ENCODE results near the gene DDX24. TPM values are rescaled to one million over a fixed set of nuclear protein-coding genes. Genes with fewer than 3 reads are reported as not detected.

Gene DDX24
- total RNA-seq, 4 donors from 2014 or later = 116 to 170 (median 151) TPM

GRCh38 chr14:94109915-94110250, 28.9 kb upstream of the DDX24 start:
- no peaks in the 10 kb centered on the region for H3K36me3 ChIP-seq
- H3K4me3 ChIP-seq = peak overlapping the region in 1 of 4 donors; percentile 56
- 83 to 92% methylated on average over 2 of the region's 2 CpGs for WGBS, 2 donors
- TF ChIP-seq EP300 (IDR thresholded peaks at IDR 0.05) (no peak), POLR2A (IDR thresholded peaks at IDR 0.05) (no peak)
- TF ChIP-seq, protein P1, sequence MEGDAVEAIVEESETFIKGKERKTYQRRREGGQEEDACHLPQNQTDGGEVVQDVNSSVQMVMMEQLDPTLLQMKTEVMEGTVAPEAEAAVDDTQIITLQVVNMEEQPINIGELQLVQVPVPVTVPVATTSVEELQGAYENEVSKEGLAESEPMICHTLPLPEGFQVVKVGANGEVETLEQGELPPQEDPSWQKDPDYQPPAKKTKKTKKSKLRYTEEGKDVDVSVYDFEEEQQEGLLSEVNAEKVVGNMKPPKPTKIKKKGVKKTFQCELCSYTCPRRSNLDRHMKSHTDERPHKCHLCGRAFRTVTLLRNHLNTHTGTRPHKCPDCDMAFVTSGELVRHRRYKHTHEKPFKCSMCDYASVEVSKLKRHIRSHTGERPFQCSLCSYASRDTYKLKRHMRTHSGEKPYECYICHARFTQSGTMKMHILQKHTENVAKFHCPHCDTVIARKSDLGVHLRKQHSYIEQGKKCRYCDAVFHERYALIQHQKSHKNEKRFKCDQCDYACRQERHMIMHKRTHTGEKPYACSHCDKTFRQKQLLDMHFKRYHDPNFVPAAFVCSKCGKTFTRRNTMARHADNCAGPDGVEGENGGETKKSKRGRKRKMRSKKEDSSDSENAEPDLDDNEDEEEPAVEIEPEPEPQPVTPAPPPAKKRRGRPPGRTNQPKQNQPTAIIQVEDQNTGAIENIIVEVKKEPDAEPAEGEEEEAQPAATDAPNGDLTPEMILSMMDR (IDR thresholded peaks at IDR 0.05) = no peak
- H3K9me3 ChIP-seq = no peaks in the 10 kb centered on the region
- H3K4me1 ChIP-seq = peaks cover 0 to 36% (median 10%) of the 10 kb centered on the region in 4 donors
- peak overlapping the region; percentile 84 to 94 (median 88) for H3K27ac ChIP-seq
- no peak for DNase-seq (ENCODE audit: low spot score in 2 of 2)
- H3K27me3 ChIP-seq = no peaks in the 10 kb centered on the region

DNA sequence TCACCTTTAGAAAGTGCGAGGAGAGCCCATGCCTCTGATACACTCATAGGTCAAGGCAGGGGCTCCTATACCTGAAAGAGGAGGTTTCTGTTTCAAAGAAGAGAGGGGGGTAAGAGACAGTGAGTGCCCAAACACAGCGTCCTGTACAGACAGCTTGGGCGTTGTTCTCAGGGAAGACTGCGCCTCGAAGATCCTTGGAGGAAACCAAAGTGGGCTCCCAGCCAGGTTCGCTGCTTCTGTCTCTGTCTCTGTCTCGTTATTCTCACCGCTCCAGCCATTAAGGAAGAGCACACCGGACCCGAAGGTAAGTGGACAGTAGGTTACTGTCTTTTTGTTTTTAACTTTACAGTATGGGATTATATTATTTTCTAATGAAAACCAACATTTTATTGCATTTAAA, 23.7 kb upstream of the DDX24 start:
- peaks cover 0 to under 1% (median 0%) of the 10 kb centered on the region in 4 donors for H3K4me1 ChIP-seq
- no peak overlapping the region for H3K4me3 ChIP-seq
- TF ChIP-seq POLR2A (IDR thresholded peaks at IDR 0.05) = no peak
- TF ChIP-seq, protein P1 (IDR thresholded peaks at IDR 0.05) = no peak
- no peak for TF ChIP-seq EP300 (IDR thresholded peaks at IDR 0.05)
- no peak for DNase-seq (ENCODE audit: low spot score in 2 of 2)
- H3K27me3 ChIP-seq = no peaks in the 10 kb centered on the region
- WGBS, 2 donors = 83 to 87% methylated on average over 10 of the region's 10 CpGs
- no peaks in the 10 kb centered on the region for H3K9me3 ChIP-seq
- H3K27ac ChIP-seq = no peak overlapping the region
- H3K36me3 ChIP-seq = peaks cover 0 to 6% (median 0%) of the 10 kb centered on the region in 3 donors

- no peaks in the 10 kb centered on the region for H3K27me3 ChIP-seq
- no peaks in the 10 kb centered on the region for H3K9me3 ChIP-seq
- 44 to 45% methylated on average over 7 of the region's 7 CpGs for WGBS, 2 donors
- H3K27ac ChIP-seq = no peak overlapping the region
- H3K4me1 ChIP-seq = no peaks in the 10 kb centered on the region
- no peak overlapping the region for H3K4me3 ChIP-seq
- peaks cover 0 to 7% (median 0%) of the 10 kb centered on the region in 3 donors for H3K36me3 ChIP-seq
- no peak for TF ChIP-seq POLR2A (IDR thresholded peaks at IDR 0.05)
- TF ChIP-seq, protein P1 (IDR thresholded peaks at IDR 0.05) = no peak
- DNase-seq (ENCODE audit: low spot score in 2 of 2) = no peak
These were observed 22.6 kb upstream of the DDX24 start for GRCh38 chr14:94103554-94104150.

DNA sequence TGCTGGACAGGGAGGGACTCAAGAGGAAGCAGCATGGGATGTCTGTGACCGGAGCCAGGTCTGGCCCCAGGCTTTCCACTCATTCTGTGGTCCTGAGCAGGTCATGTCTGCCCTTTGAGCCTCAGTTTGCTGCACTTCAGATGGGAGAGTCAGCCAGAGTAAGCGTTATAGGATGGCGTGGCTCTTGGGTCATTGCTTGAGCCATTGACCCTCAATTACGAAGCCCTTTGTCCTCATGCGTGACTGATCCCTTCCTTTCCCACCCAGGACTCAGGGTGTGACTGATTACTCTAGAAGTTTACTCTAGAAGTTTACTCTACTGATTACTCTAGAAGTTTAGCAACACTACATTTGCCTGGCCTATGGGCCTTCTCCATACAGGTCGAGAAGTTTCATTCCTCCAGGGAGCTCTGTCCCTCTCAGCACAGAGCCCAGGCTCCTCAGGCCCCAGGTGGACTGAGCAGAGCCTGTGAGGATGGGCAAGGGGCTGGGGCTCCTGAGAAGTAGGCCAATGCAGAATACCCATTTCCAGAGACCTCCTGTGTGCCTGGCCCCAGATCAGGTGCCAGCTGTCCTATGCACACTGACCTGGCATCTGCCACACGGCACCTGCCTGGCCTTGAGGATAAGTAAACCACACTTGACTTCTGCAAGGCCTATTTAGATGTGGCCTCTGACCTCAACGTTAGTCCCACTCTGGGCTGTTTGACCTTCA, 21.9 kb upstream of the DDX24 start:
- no peaks in the 10 kb centered on the region for H3K27me3 ChIP-seq
- H3K27ac ChIP-seq = no peak overlapping the region
- peaks cover 0 to 13% (median 0%) of the 10 kb centered on the region in 3 donors for H3K36me3 ChIP-seq
- WGBS, 2 donors = 82 to 83% methylated on average over 8 of the region's 8 CpGs
- no peak for DNase-seq (ENCODE audit: low spot score in 2 of 2)
- TF ChIP-seq, protein P1 (IDR thresholded peaks at IDR 0.05) = no peak
- TF ChIP-seq EP300 (IDR thresholded peaks at IDR 0.05) (no peak), POLR2A (IDR thresholded peaks at IDR 0.05) (no peak)
- no peaks in the 10 kb centered on the region for H3K9me3 ChIP-seq
- H3K4me1 ChIP-seq = no peaks in the 10 kb centered on the region
- no peak overlapping the region for H3K4me3 ChIP-seq

- Histone ChIP-seq H3K27me3 (no peaks in the 10 kb centered on the region), H3K27ac (no peak overlapping the region), H3K36me3 (peaks cover 0 to 25% (median 0%) of the 10 kb centered on the region in 3 donors), H3K4me3 (no peak overlapping the region), H3K4me1 (no peaks in the 10 kb centered on the region), H3K9me3 (no peaks in the 10 kb centered on the region)
- no peak for TF ChIP-seq EP300 (IDR thresholded peaks at IDR 0.05)
- TF ChIP-seq, protein P1 (IDR thresholded peaks at IDR 0.05) = no peak
- DNase-seq (ENCODE audit: low spot score in 2 of 2) = no peak
- 91 to 97% methylated on average over 8 to 9 of the region's 10 CpGs for WGBS, 2 donors
These were observed 20.7 kb upstream of the DDX24 start for GRCh38 chr14:94101748-94102147.
